ENCODE measurements around the gene RNF225.
A peak's percentile ranks its signal among the peaks of the same experiment; 100 is the strongest.

Gene RNF225

GRCh38 chr19:58388175-58388526 lies 7.3 kb upstream of the RNF225 start:
- no peak overlapping the region for H3K27ac ChIP-seq
- no peak overlapping the region for H2AFZ ChIP-seq
- no peaks in the 10 kb centered on the region for H3K36me3 ChIP-seq (ENCODE audit: control insufficient read depth, insufficient read depth, low read length)
- peaks cover 14% of the 10 kb centered on the region for H3K79me2 ChIP-seq
- no peak for TF ChIP-seq CTCF (IDR thresholded peaks at IDR 0.05)
- peak overlapping the region; percentile 91 for H3K4me3 ChIP-seq (ENCODE audit: low read depth, low read length)
- peak overlapping the region; percentile 99 for H3K4me2 ChIP-seq (ENCODE audit: low read length)
- H3K9ac ChIP-seq = no peak overlapping the region
- peaks cover 19% of the 10 kb centered on the region for H3K4me1 ChIP-seq
- no peaks in the 10 kb centered on the region for H3K9me3 ChIP-seq (ENCODE audit: control insufficient read depth, low read length)
- H3K27me3 ChIP-seq (ENCODE audit: control insufficient read depth, insufficient read depth, low read length) = no peaks in the 10 kb centered on the region

- H3K4me3 ChIP-seq (ENCODE audit: low read depth, low read length) = no peak overlapping the region
- no peak overlapping the region for H3K27ac ChIP-seq
- no peaks in the 10 kb centered on the region for H3K36me3 ChIP-seq (ENCODE audit: control insufficient read depth, insufficient read depth, low read length)
- H2AFZ ChIP-seq = no peak overlapping the region
- H3K9me3 ChIP-seq (ENCODE audit: control insufficient read depth, low read length) = no peaks in the 10 kb centered on the region
- H3K9ac ChIP-seq = no peak overlapping the region
- H3K79me2 ChIP-seq = peaks cover 5% of the 10 kb centered on the region
- TF ChIP-seq CTCF (IDR thresholded peaks at IDR 0.05) = no peak
- peaks cover 7% of the 10 kb centered on the region for H3K4me1 ChIP-seq
- H3K27me3 ChIP-seq (ENCODE audit: control insufficient read depth, insufficient read depth, low read length) = no peaks in the 10 kb centered on the region
- no peak overlapping the region for H3K4me2 ChIP-seq (ENCODE audit: low read length)
These were observed 2.3 kb upstream of the RNF225 start for GRCh38 chr19:58392945-58393724.

GRCh38 chr19:58393725-58394033 lies 1.8 kb upstream of the RNF225 start:
- Histone ChIP-seq H3K27me3 (ENCODE audit: control insufficient read depth, insufficient read depth, low read length) (no peaks in the 10 kb centered on the region), H2AFZ (no peak overlapping the region), H3K79me2 (peaks cover 2% of the 10 kb centered on the region), H3K36me3 (ENCODE audit: control insufficient read depth, insufficient read depth, low read length) (no peaks in the 10 kb centered on the region), H3K9me3 (ENCODE audit: control insufficient read depth, low read length) (no peaks in the 10 kb centered on the region), H3K9ac (no peak overlapping the region), H3K4me3 (ENCODE audit: low read depth, low read length) (no peak overlapping the region), H3K4me1 (peaks cover 4% of the 10 kb centered on the region), H3K4me2 (ENCODE audit: low read length) (no peak overlapping the region), H3K27ac (no peak overlapping the region)
- no peak for TF ChIP-seq CTCF (IDR thresholded peaks at IDR 0.05)

- H3K9me3 ChIP-seq (ENCODE audit: control insufficient read depth, low read length) = no peaks in the 10 kb centered on the region
- no peak overlapping the region for H2AFZ ChIP-seq
- peaks cover 4% of the 10 kb centered on the region for H3K4me1 ChIP-seq
- H3K9ac ChIP-seq = no peak overlapping the region
- no peaks in the 10 kb centered on the region for H3K27me3 ChIP-seq (ENCODE audit: control insufficient read depth, insufficient read depth, low read length)
- H3K36me3 ChIP-seq (ENCODE audit: control insufficient read depth, insufficient read depth, low read length) = no peaks in the 10 kb centered on the region
- peaks cover 2% of the 10 kb centered on the region for H3K79me2 ChIP-seq
- H3K4me2 ChIP-seq (ENCODE audit: low read length) = no peak overlapping the region
- H3K27ac ChIP-seq = no peak overlapping the region
- TF ChIP-seq CTCF (IDR thresholded peaks at IDR 0.05) = no peak
- no peak overlapping the region for H3K4me3 ChIP-seq (ENCODE audit: low read depth, low read length)
These were observed 636 bp upstream of the RNF225 start for GRCh38 chr19:58394821-58395219.

GRCh38 chr19:58395979-58396627 lies 647 bp downstream of the RNF225 start:
- peaks cover 2% of the 10 kb centered on the region for H3K79me2 ChIP-seq
- no peak overlapping the region for H3K9ac ChIP-seq
- TF ChIP-seq CTCF (IDR thresholded peaks at IDR 0.05) = no peak
- H3K4me1 ChIP-seq = peaks cover 4% of the 10 kb centered on the region
- no peaks in the 10 kb centered on the region for H3K27me3 ChIP-seq (ENCODE audit: control insufficient read depth, insufficient read depth, low read length)
- no peak overlapping the region for H3K27ac ChIP-seq
- no peaks in the 10 kb centered on the region for H3K9me3 ChIP-seq (ENCODE audit: control insufficient read depth, low read length)
- peak overlapping the region; percentile 73 for H2AFZ ChIP-seq
- peak overlapping the region; percentile 31 for H3K4me3 ChIP-seq (ENCODE audit: low read depth, low read length)
- peak overlapping the region; percentile 44 for H3K4me2 ChIP-seq (ENCODE audit: low read length)
- H3K36me3 ChIP-seq (ENCODE audit: control insufficient read depth, insufficient read depth, low read length) = no peaks in the 10 kb centered on the region

Measured in parathyroid adenoma (tissue), 2 donors.